ENCODE data around the gene TSPY9. TPM values are rescaled to one million over a fixed set of nuclear protein-coding genes. Genes with fewer than 3 reads are reported as not detected.
"Not testable (repeated sequence)": the region's sequence is repeated elsewhere in the genome, so short reads cannot be mapped to it uniquely, and the experiment has no call there.

The TSPY9 gene
- total and polyA plus RNA-seq, 10 of the 15 experiments (the other 5 are each of a cell fraction or from before 2014, with no cell fraction given) = not detected

- RAD21 ChIA-PET (ENCODE audit: unreplicated experiment); H4K20me1 ChIP-seq (ENCODE audit: control insufficient read depth, insufficient read depth); H3K36me3 ChIP-seq (ENCODE audit: control insufficient read depth in 2 of 2, insufficient read depth in 2 of 2, low read length in 1 of 2); intact Hi-C loops (cut with micrococcal nuclease; ENCODE audit: unreplicated experiment); CTCF ChIA-PET; H3K9ac ChIP-seq (ENCODE audit: control insufficient read depth, insufficient read depth, low read length); H3K9me3 ChIP-seq (replicated peaks; ENCODE audit: control insufficient read depth, insufficient read depth, low read length); H3K4me3 ChIP-seq; in situ Hi-C loops (cut with MboI); DNase-seq (ENCODE audit: low read depth, low spot score); FAIRE-seq; H2AFZ ChIP-seq (ENCODE audit: control insufficient read depth, low read depth, low read length); POLR2A ChIA-PET; ATAC-seq; SMC1A ChIA-PET (ENCODE audit: uncharacterized antibody, unreplicated experiment); H3K4me1 ChIP-seq (ENCODE audit: control insufficient read depth, insufficient read depth, low read length); H3K79me2 ChIP-seq (ENCODE audit: control insufficient read depth, insufficient read depth, low read length); BruUV-seq (replicated peaks); H3K27me3 ChIP-seq (replicated peaks in 1 of 2; ENCODE audit: control insufficient read depth in 2 of 2, insufficient read depth in 2 of 2, low read length in 1 of 2); H3K4me2 ChIP-seq (ENCODE audit: control insufficient read depth, insufficient read depth); H3K27ac ChIP-seq (ENCODE audit: control insufficient read depth, insufficient read depth): not testable (repeated sequence)
- WGBS (ENCODE audit: insufficient coverage, insufficient replicate concordance, low lambda C conversion rate, missing lambda C conversion rate) = no CpG with 5 or more reads among the region's 26 CpGs
These were observed 40.5 kb downstream of the TSPY9 start, which contains the start of gene TSPY10 for GRCh38 chrY:9527580-9527979. TSPY10 (plus strand) TSS chrY:9527880; CDS start chrY:9527926, 46 bp downstream.

Other genes starting within 250 kb of the TSPY9 start
- gene TSPY4, start 149.8 kb upstream of the TSPY9 start, total RNA-seq (2014; rRNA removed) = not detected in 2 replicates
- gene TSPY4, start 149.8 kb upstream of the TSPY9 start, total RNA-seq (2014; rRNA removed; fragmentation: Illumina TruSeq; extraction: Trizol) = not detected in 2 replicates
- not detected in 2 replicates for gene TSPY4, start 149.8 kb upstream of the TSPY9 start, total RNA-seq (2021)
- not detected in 2 replicates for gene TSPY4, start 149.8 kb upstream of the TSPY9 start, polyA plus RNA-seq (2011; rRNA removed)
- not detected in 2 replicates for gene TSPY4, start 149.8 kb upstream of the TSPY9 start, polyA plus RNA-seq (2014; fragmentation: Illumina TruSeq; extraction: Trizol)
- not detected for gene TSPY4, start 149.8 kb upstream of the TSPY9 start, polyA plus RNA-seq (2014; fragmentation: Nextera tagmentation; extraction: Ambion mirVana)
- gene TSPY4, start 149.8 kb upstream of the TSPY9 start, polyA plus RNA-seq (2014; rRNA removed) = not detected in 2 replicates
- gene TSPY4, start 149.8 kb upstream of the TSPY9 start, polyA plus RNA-seq (2016; fragmentation: Nextera tagmentation; extraction: Ambion mirVana) = not detected
- not detected in 2 replicates for gene TSPY8, start 129.5 kb upstream of the TSPY9 start, total RNA-seq (2014; rRNA removed)
- gene TSPY8, start 129.5 kb upstream of the TSPY9 start, total RNA-seq (2014; rRNA removed; fragmentation: Illumina TruSeq; extraction: Trizol) = not detected in 2 replicates
- not detected in 2 replicates for gene TSPY8, start 129.5 kb upstream of the TSPY9 start, total RNA-seq (2021)
- gene TSPY8, start 129.5 kb upstream of the TSPY9 start, polyA plus RNA-seq (2011; rRNA removed) = not detected in 2 replicates
- not detected in 2 replicates for gene TSPY8, start 129.5 kb upstream of the TSPY9 start, polyA plus RNA-seq (2014; fragmentation: Illumina TruSeq; extraction: Trizol)
- gene TSPY8, start 129.5 kb upstream of the TSPY9 start, polyA plus RNA-seq (2014; fragmentation: Nextera tagmentation; extraction: Ambion mirVana) = not detected
- gene TSPY8, start 129.5 kb upstream of the TSPY9 start, polyA plus RNA-seq (2014; rRNA removed) = not detected in 2 replicates
- gene TSPY8, start 129.5 kb upstream of the TSPY9 start, polyA plus RNA-seq (2016; fragmentation: Nextera tagmentation; extraction: Ambion mirVana) = not detected
- gene TSPY3, start 88.8 kb upstream of the TSPY9 start, total RNA-seq (2014; rRNA removed) = not detected in 2 replicates
- gene TSPY3, start 88.8 kb upstream of the TSPY9 start, total RNA-seq (2014; rRNA removed; fragmentation: Illumina TruSeq; extraction: Trizol) = not detected in 2 replicates
- gene TSPY3, start 88.8 kb upstream of the TSPY9 start, total RNA-seq (2021) = not detected in 2 replicates
- gene TSPY3, start 88.8 kb upstream of the TSPY9 start, polyA plus RNA-seq (2011; rRNA removed) = not detected in 2 replicates
- not detected in 2 replicates for gene TSPY3, start 88.8 kb upstream of the TSPY9 start, polyA plus RNA-seq (2014; fragmentation: Illumina TruSeq; extraction: Trizol)
- gene TSPY3, start 88.8 kb upstream of the TSPY9 start, polyA plus RNA-seq (2014; fragmentation: Nextera tagmentation; extraction: Ambion mirVana) = not detected
- gene TSPY3, start 88.8 kb upstream of the TSPY9 start, polyA plus RNA-seq (2014; rRNA removed) = not detected in 2 replicates
- not detected for gene TSPY3, start 88.8 kb upstream of the TSPY9 start, polyA plus RNA-seq (2016; fragmentation: Nextera tagmentation; extraction: Ambion mirVana)
- not detected in 2 replicates for gene TSPY1, start 20.3 kb upstream of the TSPY9 start, total RNA-seq (2014; rRNA removed)
- gene TSPY1, start 20.3 kb upstream of the TSPY9 start, total RNA-seq (2014; rRNA removed; fragmentation: Illumina TruSeq; extraction: Trizol) = not detected in 2 replicates
- gene TSPY1, start 20.3 kb upstream of the TSPY9 start, total RNA-seq (2021) = not detected in 2 replicates
- gene TSPY1, start 20.3 kb upstream of the TSPY9 start, polyA plus RNA-seq (2011; rRNA removed) = not detected in 2 replicates
- gene TSPY1, start 20.3 kb upstream of the TSPY9 start, polyA plus RNA-seq (2014; fragmentation: Illumina TruSeq; extraction: Trizol) = not detected in 2 replicates
- gene TSPY1, start 20.3 kb upstream of the TSPY9 start, polyA plus RNA-seq (2014; fragmentation: Nextera tagmentation; extraction: Ambion mirVana) = not detected
- not detected in 2 replicates for gene TSPY1, start 20.3 kb upstream of the TSPY9 start, polyA plus RNA-seq (2014; rRNA removed)
- gene TSPY1, start 20.3 kb upstream of the TSPY9 start, polyA plus RNA-seq (2016; fragmentation: Nextera tagmentation; extraction: Ambion mirVana) = not detected
- gene TSPY10, start 40.6 kb downstream of the TSPY9 start, total RNA-seq (2014; rRNA removed) = not detected in 2 replicates
- not detected in 2 replicates for gene TSPY10, start 40.6 kb downstream of the TSPY9 start, total RNA-seq (2014; rRNA removed; fragmentation: Illumina TruSeq; extraction: Trizol)
- gene TSPY10, start 40.6 kb downstream of the TSPY9 start, total RNA-seq (2021) = not detected in 2 replicates
- not detected in 2 replicates for gene TSPY10, start 40.6 kb downstream of the TSPY9 start, polyA plus RNA-seq (2011; rRNA removed)
- gene TSPY10, start 40.6 kb downstream of the TSPY9 start, polyA plus RNA-seq (2014; fragmentation: Illumina TruSeq; extraction: Trizol) = not detected in 2 replicates
- not detected for gene TSPY10, start 40.6 kb downstream of the TSPY9 start, polyA plus RNA-seq (2014; fragmentation: Nextera tagmentation; extraction: Ambion mirVana)
- gene TSPY10, start 40.6 kb downstream of the TSPY9 start, polyA plus RNA-seq (2014; rRNA removed) = not detected in 2 replicates
- gene TSPY10, start 40.6 kb downstream of the TSPY9 start, polyA plus RNA-seq (2016; fragmentation: Nextera tagmentation; extraction: Ambion mirVana) = not detected